GM18861 (cell line): Measurements from ENCODE around the gene KMT2C.
A peak's percentile ranks its signal among the peaks of the same experiment; 100 is the strongest.
"Not testable (repeated sequence)": the region's sequence is repeated elsewhere in the genome, so short reads cannot be mapped to it uniquely, and the experiment has no call there.

ENCODE experiments used
- ATAC-seq: cut with Tn5 transposase; IDR thresholded peaks from one replicate; pipeline ENCODE4 v1.9.1; 2021; ENCODE audit not compliant: unreplicated experiment

Gene KMT2C

DNA sequence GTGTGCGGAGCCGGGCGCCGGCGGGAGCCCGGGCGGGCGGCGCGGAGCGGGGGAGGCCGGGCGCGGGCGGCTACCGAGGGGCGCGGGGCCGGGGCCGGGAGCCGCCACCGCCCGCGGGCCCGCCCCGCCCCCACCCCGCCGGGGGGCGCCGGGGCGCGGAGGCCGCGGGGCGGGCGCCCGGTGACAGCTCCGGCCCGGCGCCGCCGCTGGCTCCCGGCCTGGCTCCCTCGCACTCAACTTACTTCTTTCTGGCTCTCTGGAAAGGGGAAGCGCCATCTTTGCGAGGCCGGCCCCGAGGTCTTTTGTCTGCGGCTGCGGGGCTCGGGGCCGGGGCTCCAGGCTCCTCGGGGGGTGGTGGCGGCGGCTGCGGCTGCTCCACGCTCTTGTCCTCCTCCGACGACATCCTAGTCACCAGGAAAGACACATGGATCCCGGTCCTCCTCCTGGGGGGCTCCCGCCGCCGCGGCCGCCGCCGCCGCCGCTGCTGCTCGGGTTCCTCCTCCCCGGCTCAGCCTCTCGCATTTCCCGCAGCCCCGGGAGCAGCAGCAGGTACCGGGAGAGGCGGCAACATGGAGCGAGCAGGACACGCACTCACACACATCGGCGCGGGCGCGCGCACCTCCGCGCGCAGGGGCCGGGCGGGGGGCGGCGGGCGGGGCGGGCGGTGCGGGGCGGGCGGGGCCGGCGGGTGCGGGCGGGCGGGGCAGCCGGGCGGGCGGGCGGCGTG lies at the start of gene KMT2C:
KMT2C (minus strand) TSS at position 620 of the 727 bp plus-strand sequence; CDS start at position 403, 217 bp downstream.
- peak; percentile 5 for ATAC-seq

DNA sequence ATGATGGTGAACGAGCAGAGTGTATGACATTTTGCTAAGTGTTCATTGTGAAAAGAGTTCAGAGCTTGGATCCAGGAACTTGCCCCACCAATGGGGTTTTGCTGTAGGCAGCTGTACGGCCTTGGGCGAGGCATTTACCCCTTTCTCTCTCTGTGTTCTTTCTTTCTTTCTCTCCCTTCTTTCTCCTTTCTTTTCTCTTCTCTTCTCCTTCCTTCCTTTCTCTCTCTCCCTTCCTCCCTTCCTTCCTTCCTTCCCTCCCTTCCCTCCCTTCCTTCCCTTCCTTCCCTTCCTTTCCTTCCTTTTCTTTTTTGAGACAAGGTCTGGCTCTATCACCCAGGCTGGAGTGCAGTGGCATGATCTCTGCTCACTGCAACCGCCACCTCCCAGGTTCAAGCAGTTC lies 45.3 kb upstream of the KMT2C start:
- no peak for ATAC-seq

DNA sequence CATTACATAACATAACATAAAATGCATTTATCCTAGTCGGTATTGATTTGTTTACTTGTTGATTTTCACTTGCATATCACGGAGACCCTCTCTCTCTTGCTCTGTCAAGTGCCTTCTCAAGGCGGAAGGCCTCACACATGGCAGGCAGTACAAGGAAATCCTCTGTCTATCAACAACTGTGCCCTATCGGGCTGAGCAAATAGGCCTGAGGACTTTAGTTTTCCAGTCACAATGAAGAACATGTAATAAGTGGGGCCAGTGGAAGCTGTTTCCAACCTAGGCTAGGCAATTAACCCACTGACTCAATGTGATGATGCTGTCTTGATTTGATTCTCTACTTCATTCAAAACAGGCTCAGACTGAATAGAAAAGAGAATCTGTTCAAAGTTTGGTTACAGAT lies 44.9 kb upstream of the KMT2C start:
- no peak for ATAC-seq

DNA sequence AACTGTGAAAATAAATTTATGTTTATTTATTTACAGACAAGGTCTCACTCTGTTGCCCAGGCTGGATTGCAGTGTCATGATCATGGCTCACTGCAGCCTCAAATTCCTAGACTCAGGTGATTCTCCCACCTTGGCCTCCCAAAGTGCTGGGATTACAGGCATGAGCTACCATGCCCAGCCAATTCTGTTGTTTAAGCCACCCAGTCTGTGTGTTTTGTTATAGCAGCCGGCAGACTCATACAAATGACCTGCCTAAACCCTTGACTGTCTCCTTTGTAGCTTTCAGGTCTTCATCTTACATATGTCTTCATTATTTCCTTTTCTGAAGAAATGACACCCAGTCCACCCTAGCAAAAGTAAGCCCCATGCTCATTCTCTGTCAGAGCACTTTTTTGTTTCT lies 43.8 kb upstream of the KMT2C start:
- no peak for ATAC-seq

DNA sequence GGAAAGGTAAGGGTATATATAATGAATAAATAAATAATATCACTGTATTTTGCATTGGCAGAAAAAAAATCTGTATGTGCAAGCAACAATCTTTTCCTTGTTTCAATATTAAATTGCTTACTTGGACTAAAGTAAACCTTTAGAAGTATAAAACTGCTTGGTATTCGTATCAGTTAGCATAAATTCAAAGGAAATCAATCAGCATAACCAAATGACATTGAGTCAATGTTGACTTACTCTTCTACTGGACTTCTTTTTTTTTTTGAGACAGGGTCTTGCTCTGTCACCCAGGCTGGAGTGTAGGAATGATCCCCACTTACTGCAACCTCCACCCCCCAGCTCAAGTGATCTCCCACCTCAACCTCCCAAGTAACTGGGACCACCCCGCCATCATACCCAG lies 42.3 kb upstream of the KMT2C start:
- ATAC-seq = no peak

DNA sequence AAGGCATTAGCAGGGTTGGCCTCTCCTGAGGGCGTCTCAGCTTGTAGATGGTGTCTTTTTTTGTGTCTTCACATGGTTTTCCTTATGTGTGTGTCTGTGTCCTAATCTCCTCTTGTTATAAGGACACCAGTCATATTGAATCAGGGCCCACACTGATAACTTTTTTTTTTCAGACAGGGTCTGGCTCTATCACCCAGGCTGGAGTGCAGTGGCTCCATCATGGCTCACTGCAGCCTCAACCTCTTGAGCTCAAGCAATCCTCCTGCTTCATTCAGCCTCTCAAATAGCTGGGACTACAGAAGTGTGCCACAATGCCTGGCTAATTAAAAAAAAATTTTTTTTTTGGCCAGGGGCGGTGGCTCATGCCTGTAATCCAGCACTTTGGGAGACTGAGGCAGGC lies 41.3 kb upstream of the KMT2C start:
- ATAC-seq = no peak

DNA sequence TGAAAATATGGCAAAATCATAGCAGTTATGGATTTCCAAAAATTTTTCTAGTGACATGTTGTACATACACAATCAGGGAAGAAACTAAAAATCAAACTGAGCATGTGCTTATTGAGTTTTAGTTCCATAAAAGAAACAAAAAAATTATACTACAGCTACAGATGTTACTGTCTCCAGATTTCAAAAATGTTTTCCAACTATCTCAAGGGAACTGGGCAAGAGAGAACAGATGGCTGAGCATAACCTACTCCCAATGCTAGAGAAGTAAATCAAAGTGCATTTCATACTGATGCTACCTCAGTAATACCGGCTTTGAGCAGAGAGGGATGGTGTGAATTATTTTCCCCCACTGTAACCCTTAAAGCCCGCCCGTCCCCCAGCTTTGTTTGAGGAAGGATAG lies 40.7 kb upstream of the KMT2C start:
- no peak for ATAC-seq

DNA sequence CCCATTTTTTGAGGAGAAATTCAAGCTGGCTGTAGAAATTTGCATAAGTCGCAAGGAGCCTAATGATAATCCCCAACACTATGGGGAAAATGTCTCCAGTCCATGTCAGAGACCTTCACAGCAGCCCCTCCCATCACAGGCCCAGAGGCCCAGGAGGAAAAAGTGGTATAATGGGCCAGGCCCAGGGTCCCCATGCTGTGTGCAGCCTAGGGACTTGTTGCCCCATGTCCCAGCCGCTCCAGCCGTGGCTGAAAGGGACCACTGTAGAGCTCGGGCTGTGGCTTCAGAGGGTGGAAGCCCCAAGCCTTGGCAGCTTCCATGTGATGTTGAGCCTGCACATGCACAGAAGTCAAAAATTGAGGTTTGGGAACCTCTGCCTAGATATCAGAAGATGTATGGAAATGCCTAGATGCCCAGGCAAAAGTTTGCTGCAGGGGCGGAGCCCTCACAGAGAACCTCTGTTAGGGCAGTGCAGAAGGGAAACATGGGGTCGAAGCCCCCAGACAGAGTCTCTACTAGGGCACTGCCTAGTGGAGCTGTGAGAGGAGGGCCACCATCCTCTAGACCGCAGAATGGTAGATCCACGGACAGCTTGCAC lies 35.3 kb upstream of the KMT2C start:
- ATAC-seq = not testable (repeated sequence)

DNA sequence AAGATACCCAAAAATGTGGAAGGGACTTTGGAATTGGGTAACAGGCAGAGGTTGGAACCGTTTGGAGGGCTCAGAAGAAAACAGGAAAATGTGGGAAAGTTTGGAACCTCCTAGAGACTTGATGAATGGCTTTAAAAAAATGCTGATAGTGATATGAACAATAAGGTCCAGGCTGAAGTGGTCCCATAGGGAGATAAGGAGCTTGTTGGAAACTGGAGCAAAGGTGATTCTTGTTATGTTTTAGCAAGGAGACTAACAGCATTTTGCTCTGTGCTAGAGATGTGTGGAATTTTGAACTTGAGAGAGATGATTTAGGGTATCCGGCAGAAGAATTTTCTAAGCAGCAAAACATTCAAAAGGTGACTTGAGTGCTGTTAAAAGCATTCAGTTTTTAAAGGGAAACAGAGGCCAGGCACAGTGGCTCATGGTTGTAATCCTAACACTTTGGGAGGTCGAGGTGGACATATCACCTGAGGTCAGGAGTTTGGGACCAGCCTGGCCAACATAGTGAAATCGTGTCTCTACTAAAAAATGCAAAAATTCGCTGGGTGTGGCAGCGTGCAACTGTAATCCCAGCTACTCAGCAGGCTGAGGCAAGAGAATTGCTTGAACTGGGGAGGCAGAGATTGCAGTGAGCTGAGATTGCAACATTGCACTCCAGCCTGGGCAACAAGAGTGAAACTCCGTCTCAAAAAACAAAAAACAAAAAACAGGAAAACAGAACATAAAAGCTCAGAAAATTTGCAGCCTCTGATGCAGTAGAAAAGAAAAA lies 34.6 kb upstream of the KMT2C start:
- not testable (repeated sequence) for ATAC-seq

DNA sequence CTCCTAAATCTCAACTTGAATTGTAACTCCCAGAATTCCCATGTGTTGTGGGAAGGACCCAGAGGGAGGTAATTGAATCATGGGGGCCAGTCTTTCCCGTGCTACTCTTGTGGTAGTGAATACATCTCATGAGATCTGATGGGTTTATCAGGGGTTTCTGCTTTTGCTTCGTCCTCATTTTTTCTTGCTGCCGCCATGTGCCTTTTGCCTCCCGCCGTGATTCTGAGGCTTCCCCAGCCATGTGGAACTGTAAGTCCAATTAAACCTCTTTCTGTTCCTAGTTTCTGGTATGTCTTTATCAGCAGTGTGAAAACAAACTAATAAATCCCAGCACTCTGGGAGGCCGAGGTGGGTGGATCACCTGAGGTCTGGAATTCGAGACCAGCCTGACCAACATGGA lies 33.8 kb upstream of the KMT2C start:
- not testable (repeated sequence) for ATAC-seq

DNA sequence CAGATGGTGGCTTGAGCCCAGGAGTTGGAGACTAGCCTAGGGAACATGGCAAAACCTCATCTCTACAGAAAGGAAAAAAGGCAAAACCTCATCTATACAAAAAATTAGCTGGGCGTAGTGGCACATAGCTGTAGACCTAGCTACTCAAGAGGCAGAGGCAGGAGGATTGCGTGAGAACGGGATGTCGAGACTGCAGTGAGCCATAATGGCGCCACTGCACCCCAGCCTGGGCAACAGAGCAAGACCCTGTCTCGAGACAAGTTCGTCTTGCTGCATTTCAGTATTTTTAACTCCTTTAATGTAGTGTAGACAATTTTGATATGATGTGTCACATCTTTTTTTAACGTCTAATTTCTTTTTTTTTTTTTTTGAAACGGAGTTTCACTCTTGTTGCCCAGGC lies 31.4 kb upstream of the KMT2C start:
- no peak for ATAC-seq

DNA sequence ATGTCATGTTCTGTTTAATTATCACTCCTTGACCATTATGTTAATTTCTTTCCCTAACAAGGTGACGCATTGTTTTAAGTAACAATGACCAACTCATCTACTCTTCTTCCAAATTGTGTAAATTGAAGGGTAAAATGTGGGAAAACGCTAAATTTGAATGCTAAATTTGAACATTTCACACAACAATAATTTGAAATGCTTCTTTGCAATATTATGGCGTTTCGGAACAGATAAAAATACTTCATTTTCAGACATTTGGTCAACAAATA lies 29.2 kb upstream of the KMT2C start:
- no peak for ATAC-seq

DNA sequence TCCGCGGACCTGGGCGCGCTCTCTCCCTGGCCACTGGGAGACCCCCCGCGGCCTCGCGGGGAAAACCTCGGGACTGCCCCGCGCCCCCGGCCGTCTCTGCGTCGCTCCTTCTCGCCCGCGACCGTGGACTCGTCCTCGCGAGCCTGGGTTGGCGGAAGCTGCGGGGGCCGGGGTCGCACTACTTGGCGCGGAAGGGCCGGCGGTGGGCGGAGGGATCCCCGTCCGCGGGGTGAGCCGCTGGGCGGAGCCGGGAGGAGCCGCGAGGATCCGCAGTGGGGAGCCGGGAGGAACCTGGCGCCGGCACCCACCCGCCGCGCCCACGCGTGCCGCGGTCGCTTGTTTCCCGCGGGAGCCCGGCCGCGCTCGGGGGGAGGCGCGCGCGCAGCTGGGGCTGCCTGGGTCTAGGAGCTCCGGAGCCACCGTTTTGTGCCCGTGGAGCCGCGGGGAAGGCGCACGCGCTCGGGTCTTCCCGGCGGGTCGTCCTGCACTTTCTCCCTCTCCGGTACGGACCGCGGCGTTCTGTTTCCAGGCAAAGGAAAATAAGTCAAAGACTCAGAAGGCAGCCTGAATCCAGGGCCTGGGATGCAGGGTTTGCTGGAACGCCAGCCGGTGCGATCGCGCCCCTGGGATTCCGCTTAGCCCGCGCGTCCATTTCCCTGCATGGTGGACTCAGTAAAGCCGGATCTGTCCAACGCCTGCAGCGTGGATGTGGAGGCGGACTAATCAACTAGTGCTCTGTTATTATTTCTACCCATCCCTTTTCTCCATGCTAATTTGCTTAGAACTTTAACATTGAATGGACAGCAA lies 28.7 kb upstream of the KMT2C start:
- peak; percentile 27 for ATAC-seq

DNA sequence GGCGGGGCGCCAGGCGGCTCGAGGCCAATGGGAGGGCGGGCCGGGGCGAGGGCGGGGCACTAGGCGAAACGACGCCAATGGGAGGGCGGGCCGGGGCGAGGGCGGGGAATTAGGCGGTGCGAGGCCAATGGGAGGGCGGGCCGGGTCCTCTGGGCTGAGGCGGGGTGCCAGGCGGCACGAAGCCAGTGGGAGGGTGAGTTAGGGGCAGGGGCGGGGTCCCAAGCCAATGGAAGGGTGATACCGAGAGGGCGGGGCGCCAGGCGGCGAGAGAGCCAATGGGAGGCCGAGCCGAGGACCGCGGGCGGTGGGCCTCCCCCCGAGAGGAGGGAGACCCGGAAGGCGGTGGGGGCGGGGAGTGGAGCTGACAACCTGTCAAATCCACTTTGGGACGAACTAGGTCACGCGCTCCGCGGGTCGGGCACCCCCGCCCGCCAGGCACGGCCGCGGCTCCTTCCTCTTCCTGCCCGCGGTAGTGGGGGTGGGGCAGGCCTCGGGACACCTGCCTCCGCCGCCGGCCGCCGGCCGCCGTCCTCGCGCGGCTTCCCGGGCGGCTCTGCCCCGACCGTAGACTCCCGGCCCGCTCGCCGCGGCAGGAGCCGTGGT lies 28.0 kb upstream of the KMT2C start:
- ATAC-seq = peak; percentile 84

DNA sequence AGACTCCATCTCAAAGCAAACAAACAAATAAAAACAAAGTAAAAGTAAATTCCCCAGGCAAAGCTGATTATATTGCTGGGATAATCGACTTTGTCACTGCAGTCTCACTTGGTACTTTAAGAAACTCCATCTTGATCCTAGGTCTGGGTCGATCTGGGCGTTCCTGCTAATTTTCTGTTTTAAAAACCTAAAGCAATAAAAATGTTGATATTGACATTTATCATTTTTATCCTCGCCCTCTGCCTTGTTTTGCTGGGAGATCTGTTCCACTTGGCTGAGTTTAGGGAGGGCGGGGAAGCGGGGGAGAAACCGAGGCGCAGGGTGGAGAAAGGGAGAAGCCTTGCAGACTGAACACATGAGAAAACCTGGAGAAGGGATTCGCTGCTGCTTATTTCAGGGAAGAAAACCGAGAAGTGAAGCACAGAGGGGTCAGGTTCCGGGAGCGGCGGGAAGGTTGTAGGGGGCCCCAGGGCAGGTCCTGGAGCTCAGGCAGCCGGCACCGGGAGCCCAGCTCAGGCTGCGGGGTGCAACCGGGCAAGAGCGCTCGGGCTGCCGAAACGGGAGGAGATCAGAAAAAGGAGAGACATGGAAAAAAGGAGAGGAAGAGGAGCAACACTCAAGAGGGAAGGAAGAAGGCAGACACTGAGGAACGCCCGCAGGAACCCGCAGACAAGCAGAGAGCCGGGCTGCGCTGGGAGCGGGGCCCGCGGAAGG lies 27.3 kb upstream of the KMT2C start:
- ATAC-seq = peak; percentile 28

DNA sequence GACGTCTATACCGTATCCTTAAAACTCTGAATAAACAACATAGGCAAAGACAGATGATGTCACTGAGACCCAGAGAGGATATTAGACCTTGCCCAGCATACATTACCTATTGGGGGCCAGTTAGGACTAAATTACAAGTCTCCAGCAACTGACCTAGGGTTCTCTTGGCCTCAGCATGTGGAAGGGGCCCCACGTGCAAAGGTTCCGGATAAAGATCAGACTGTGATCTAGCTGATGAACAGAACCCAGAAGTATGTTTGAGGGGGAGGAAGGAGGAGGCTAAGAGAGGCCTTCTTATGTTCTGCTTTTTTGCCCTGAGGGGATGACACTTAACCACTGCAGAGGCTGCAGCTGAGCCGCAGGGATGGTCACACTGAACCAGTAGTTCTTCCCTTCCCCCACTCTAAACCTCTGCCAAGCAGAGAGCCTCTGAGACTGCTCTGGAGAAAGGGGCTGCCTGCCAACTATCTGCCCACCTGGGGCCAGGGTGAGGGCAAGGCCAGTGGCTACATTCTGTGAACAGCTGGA lies 24.0 kb upstream of the KMT2C start:
- ATAC-seq = no peak

DNA sequence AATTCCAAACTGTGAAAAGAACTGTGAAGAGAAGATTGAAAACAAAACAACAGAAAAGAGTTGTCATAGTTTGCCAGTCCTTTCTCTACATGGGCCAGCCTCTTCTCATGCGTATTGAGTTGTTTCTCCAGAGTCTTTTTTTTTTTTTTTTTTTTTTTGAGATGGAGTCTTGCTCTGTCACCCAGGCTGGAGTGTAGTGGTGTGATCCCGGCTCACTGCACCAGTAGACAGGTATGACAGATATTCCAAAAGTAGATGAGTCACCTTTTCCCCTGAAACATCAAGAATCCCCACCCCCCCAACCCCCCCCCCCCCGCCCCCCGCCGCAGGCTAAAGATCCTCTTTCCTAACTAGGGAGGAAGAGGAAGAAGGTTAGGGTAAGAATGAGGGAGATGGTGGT lies 15.6 kb upstream of the KMT2C start:
- no peak for ATAC-seq

DNA sequence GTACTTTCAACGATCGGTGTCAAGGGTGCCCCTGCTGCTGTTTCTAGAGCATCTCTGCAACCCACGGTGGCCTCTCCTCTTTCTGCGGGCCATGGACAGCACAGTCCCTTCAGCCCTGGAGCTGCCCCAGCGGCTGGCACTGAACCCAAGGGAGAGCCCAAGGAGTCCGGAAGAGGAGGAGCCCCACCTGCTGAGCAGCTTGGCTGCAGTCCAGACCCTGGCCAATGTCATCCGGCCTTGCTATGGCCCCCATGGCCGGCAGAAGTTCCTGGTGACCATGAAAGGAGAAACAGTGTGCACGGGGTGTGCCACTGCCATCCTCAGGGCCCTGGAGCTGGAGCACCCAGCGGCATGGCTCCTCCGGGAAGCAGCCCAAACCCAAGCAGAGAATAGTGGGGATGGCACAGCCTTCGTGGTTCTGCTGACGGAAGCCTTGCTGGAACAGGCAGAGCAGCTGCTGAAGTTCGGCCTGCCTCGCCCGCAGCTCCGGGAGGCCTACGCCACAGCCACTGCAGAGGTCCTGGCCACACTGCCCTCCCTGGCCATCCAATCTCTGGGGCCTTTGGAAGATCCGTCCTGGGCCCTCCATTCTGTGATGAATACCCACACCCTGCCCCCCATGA lies 9.7 kb upstream of the KMT2C start:
- ATAC-seq = not testable (repeated sequence)

DNA sequence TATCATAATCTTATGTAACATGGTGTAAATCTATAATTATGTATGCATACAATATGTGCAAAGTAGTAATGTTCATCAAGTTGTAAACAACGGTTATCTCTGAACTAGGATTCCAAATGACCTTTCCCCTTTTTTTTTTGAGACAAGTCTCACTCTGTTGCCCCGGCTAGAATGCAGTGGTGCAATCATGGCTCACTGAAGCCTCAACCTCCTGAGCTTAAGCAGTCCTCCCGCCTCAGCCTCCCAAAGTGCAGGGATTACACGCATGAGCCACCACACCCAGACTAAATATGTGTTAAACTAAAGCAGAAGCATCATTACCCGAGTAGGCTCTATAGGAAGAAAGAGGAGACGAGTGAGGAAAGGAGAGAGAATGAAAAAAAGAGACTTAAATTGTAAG lies 7.8 kb upstream of the KMT2C start:
- no peak for ATAC-seq

DNA sequence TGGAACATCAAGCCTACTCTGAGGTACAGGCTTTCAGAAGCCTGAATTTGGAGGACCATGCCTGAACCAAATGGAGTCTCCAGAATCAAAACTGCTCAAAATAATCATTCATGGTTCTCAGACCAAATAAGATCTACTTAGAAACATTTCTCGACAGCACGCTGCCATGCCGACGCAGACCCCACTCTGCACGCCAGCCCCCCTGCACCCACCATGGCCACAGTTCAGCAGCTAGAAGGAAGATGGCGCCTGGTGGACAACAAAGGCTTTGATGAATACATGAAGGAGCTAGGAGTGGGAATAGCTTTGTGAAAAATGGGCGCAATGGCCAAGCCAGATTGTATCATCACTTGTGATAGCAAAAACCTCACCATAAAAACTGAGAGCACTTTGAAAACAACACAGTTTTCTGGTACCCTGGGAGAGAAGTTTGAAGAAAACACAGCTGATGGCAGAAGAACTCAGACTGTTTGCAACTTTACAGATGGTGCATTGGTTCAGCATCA lies 6.6 kb upstream of the KMT2C start:
- ATAC-seq = no peak
